IPS-11a (cell line): ENCODE measurements around the gene DDI2.

ENCODE experiments used
- H3K4me3 ChIP-seq: one replicate; pipeline ENCODE4 v1.5.1; 2013; ENCODE audit warnings: low read depth, low read length, control low read depth

DDI2 gene

GRCh38 chr1:15605398-15606383, 11.6 kb upstream of the DDI2 start:
- H3K4me3 ChIP-seq: no peak overlapping the region

GRCh38 chr1:15609631-15610030, 7.6 kb upstream of the DDI2 start:
- H3K4me3 ChIP-seq: no peak overlapping the region

- H3K4me3 ChIP-seq: no peak overlapping the region
Observed at GRCh38 chr1:15610167-15610566, 7.1 kb upstream of the DDI2 start.

- H3K4me3 ChIP-seq: peak overlapping the region; percentile 53
Observed at GRCh38 chr1:15616373-15617172, 685 bp upstream of the DDI2 start.

- peak overlapping the region; percentile 99 for H3K4me3 ChIP-seq
Observed at GRCh38 chr1:15618077-15618654, 908 bp downstream of the DDI2 start.

GRCh38 chr1:15618655-15619525, 1.6 kb downstream of the DDI2 start:
- H3K4me3 ChIP-seq: peak overlapping the region; percentile 99

- H3K4me3 ChIP-seq: no peak overlapping the region
Observed at GRCh38 chr1:15620155-15620545, 2.9 kb downstream of the DDI2 start.

- no peak overlapping the region for H3K4me3 ChIP-seq
Observed at GRCh38 chr1:15620902-15621682, 3.8 kb downstream of the DDI2 start.

- no peak overlapping the region for H3K4me3 ChIP-seq
Observed at GRCh38 chr1:15621975-15622374, 4.7 kb downstream of the DDI2 start.

- no peak overlapping the region for H3K4me3 ChIP-seq
Observed at GRCh38 chr1:15622712-15623373, 5.6 kb downstream of the DDI2 start.

- H3K4me3 ChIP-seq: no peak overlapping the region
Observed at GRCh38 chr1:15623435-15623834, 6.2 kb downstream of the DDI2 start.

- H3K4me3 ChIP-seq: no peak overlapping the region
Observed at GRCh38 chr1:15624133-15624714, 7.0 kb downstream of the DDI2 start.

GRCh38 chr1:15625056-15625917, 8.0 kb downstream of the DDI2 start:
- H3K4me3 ChIP-seq: no peak overlapping the region

GRCh38 chr1:15626269-15626950, 9.2 kb downstream of the DDI2 start:
- H3K4me3 ChIP-seq: no peak overlapping the region

- H3K4me3 ChIP-seq: no peak overlapping the region
Observed at GRCh38 chr1:15627343-15627988, 10.2 kb downstream of the DDI2 start.

- H3K4me3 ChIP-seq: no peak overlapping the region
Observed at GRCh38 chr1:15628003-15628402, 10.7 kb downstream of the DDI2 start.
